T-cell (primary cell): ENCODE data around the gene MYOM1. TPM values are rescaled to one million over a fixed set of nuclear protein-coding genes. Genes with fewer than 3 reads are reported as not detected.
A peak's percentile ranks its signal among the peaks of the same experiment; 100 is the strongest.

ENCODE experiments used
- ATAC-seq, 4 experiments: fragments of 200-7000 bp in 3 of 4; fragments of 150-1000 bp in 1 of 4; cut with Tn5 transposase; replicated peaks in 1 of 4; 1 replicate in 3 of 4; 2 replicates in 1 of 4; pipeline ENCODE4 v1.10.0; 2021; ENCODE audit warnings: moderate library complexity in 3 of 4, mild to moderate bottlenecking in 2 of 4, moderate number of reproducible peaks in 1 of 4
- CTCF ChIA-PET, 2 donors: fragments of 300-600 bp; sonication (Branson Sonifier 250); formaldehyde crosslinking; loops; one replicate each; lab custom pipeline; 2022; ENCODE audit warnings: antibody characterized with exemption in 2 of 2; lab: Charles Lee
- POLR2A ChIA-PET, 2 donors: fragments of 300-600 bp; sonication (Branson Sonifier 250); formaldehyde crosslinking; loops; one replicate each; lab custom pipeline; 2022; ENCODE audit warnings: antibody characterized with exemption in 2 of 2; lab: Charles Lee
- DNase-seq, 35 experiments: peaks; one replicate each; pipeline versions ENCODE4 v3.0.0 to v3.0.0-alpha.2; 2013 to 2023
- H3K27ac ChIP-seq: one replicate; pipeline ENCODE4 v1.5.1; 2013; ENCODE audit warnings: low read length
- H3K27me3 ChIP-seq, 2 experiments: replicated peaks in 1 of 2; 1 replicate in 1 of 2; 2 replicates in 1 of 2; pipeline versions ENCODE4 v1.6.1 to v1.7.0; 2013; ENCODE audit warnings: low read length in 1 of 2, mixed read lengths in 1 of 2; ENCODE audit not compliant: control insufficient read depth in 2 of 2, insufficient read depth in 2 of 2; ENCODE audit errors: extremely low read depth in 1 of 2
- H3K36me3 ChIP-seq, 2 donors: 1 replicate in 1 of 2; 2 replicates in 1 of 2; pipeline versions ENCODE4 v1.6.1 to v1.7.0; 2013; ENCODE audit warnings: low read length in 1 of 2; ENCODE audit not compliant: control insufficient read depth in 2 of 2, insufficient read depth in 1 of 2; ENCODE audit errors: extremely low read depth in 1 of 2
- H3K4me1 ChIP-seq, 2 experiments: 1 replicate in 1 of 2; 2 replicates in 1 of 2; pipeline versions ENCODE4 v1.6.1 to v1.7.0; 2013; ENCODE audit warnings: low read length in 2 of 2, mixed read lengths in 1 of 2; ENCODE audit not compliant: insufficient read depth in 2 of 2, control insufficient read depth in 1 of 2; ENCODE audit errors: extremely low read depth in 1 of 2
- H3K4me3 ChIP-seq, 2 donors: 1 replicate in 1 of 2; 2 replicates in 1 of 2; pipeline versions ENCODE4 v1.5.1 to v1.7.0; 2013; ENCODE audit warnings: mild to moderate bottlenecking in 2 of 2, low read length in 1 of 2, moderate library complexity in 1 of 2; ENCODE audit not compliant: control insufficient read depth in 1 of 2; ENCODE audit errors: extremely low read depth in 1 of 2
- H3K9me3 ChIP-seq: 2 replicates; pipeline ENCODE4 v1.7.0; 2013
- H3K27ac Mint-ChIP-seq, 2 donors: one replicate each; pipeline ENCODE4 v1.8.0; 2020 to 2021; ENCODE audit warnings: mild to moderate bottlenecking in 2 of 2, mixed read lengths in 2 of 2
- H3K27me3 Mint-ChIP-seq, 2 donors: one replicate each; pipeline ENCODE4 v1.8.0; 2021 to 2022; ENCODE audit warnings: mixed read lengths in 2 of 2
- H3K36me3 Mint-ChIP-seq: one replicate; pipeline ENCODE4 v1.8.0; 2021; ENCODE audit warnings: mixed read lengths
- H3K4me1 Mint-ChIP-seq, 3 donors: one replicate each; pipeline ENCODE4 v1.8.0; 2020 to 2022; ENCODE audit warnings: mixed read lengths in 3 of 3, mild to moderate bottlenecking in 1 of 3
- H3K4me3 Mint-ChIP-seq, 3 donors: one replicate each; pipeline ENCODE4 v1.8.0; 2020 to 2022; ENCODE audit warnings: mild to moderate bottlenecking in 3 of 3, mixed read lengths in 3 of 3, moderate library complexity in 3 of 3
- H3K9me3 Mint-ChIP-seq, 3 donors: one replicate each; pipeline ENCODE4 v1.8.0; 2020 to 2022; ENCODE audit warnings: mixed read lengths in 3 of 3
- WGBS: methylation state at CpG from one replicate; pipeline ENCODE4 v1.1.5; 2013; ENCODE audit warnings: missing lambda C conversion rate; ENCODE audit not compliant: insufficient coverage; 5-methylcytosine and 5-hydroxymethylcytosine counted together
- total RNA-seq, 35 experiments: library from RNA in 6 of 35; stranded (reverse) in 6 of 35; fragments of 120-200 nt in 1 of 35; gene quantifications; one replicate each; pipeline versions ENCODE4 v1.2.1 to v1.2.4 and lab custom pipeline; 2013 to 2026

The MYOM1 gene
- total RNA-seq, 5 donors from 2014 or later (not counting 1 experiment from before 2014, with no cell fraction given), result 0.98 to 7.0 (median 1.9) TPM

- peaks cover 24 to 38% (median 28%) of the 10 kb centered on the region in 3 donors for H3K4me1 Mint-ChIP-seq
- H3K4me1 ChIP-seq, result peaks cover 9 to 19% of the 10 kb centered on the region in 2 experiments
- ATAC-seq, result no peak
Observed at GRCh38 chr18:3092727-3093126, 127.0 kb downstream of the MYOM1 start.

GRCh38 chr18:3089579-3089978, 130.2 kb downstream of the MYOM1 start:
- no peaks in the 10 kb centered on the region for H3K9me3 ChIP-seq
- H3K36me3 ChIP-seq, result no peaks in the 10 kb centered on the region
- DNase-seq, result no peak
- peaks cover 2 to 10% of the 10 kb centered on the region in 2 experiments for H3K4me1 ChIP-seq
- WGBS, result no CpG with 5 or more reads among the region's 3 CpGs
- Mint-ChIP-seq H3K4me1 (peaks cover 10 to 17% (median 10%) of the 10 kb centered on the region in 3 donors), H3K36me3 (no peaks in the 10 kb centered on the region), H3K9me3 (no peaks in the 10 kb centered on the region), H3K27me3 (no peaks in the 10 kb centered on the region), H3K27ac (no peak overlapping the region), H3K4me3 (no peak overlapping the region)
- CTCF ChIA-PET, result interaction anchor here (0.9 to 1.3 kb wide), 2 partner anchors 27 to 39 kb away, joined by 3 read pairs; no protein-coding TSS in a partner anchor
- H3K27ac ChIP-seq, result no peak overlapping the region
- no peak for ATAC-seq
- no peaks in the 10 kb centered on the region for H3K27me3 ChIP-seq
- POLR2A ChIA-PET, result interaction anchor here (0.5 to 0.6 kb wide), 3 partner anchors 35 to 313 kb away, joined by 4 to 9 read pairs (median 5); no protein-coding TSS in a partner anchor
- H3K4me3 ChIP-seq, result no peak overlapping the region

More at GRCh38 chr18:3092727-3093126, 127.0 kb downstream of the MYOM1 start:
- no peak overlapping the region for H3K4me3 Mint-ChIP-seq
- no peaks in the 10 kb centered on the region for H3K27me3 Mint-ChIP-seq
- CTCF ChIA-PET, result no interaction called here
- H3K9me3 ChIP-seq, result no peaks in the 10 kb centered on the region
- no peak overlapping the region for H3K27ac ChIP-seq
- WGBS, result no CpG with 5 or more reads among the region's 7 CpGs
- DNase-seq, result no peak
- POLR2A ChIA-PET, result no interaction called here
- H3K36me3 Mint-ChIP-seq, result no peaks in the 10 kb centered on the region
- no peaks in the 10 kb centered on the region for H3K9me3 Mint-ChIP-seq
- no peaks in the 10 kb centered on the region for H3K36me3 ChIP-seq
- no peak overlapping the region for H3K27ac Mint-ChIP-seq
- no peak overlapping the region for H3K4me3 ChIP-seq
- no peaks in the 10 kb centered on the region for H3K27me3 ChIP-seq

- no peak overlapping the region for H3K4me3 ChIP-seq
- ChIA-PET CTCF (no interaction called here), POLR2A (interaction anchor here in 1 of 2 donors (0.6 kb wide), 1 partner anchor 258 kb away, joined by 6 read pairs; no protein-coding TSS in a partner anchor)
- no CpG with 5 or more reads among the region's 3 CpGs for WGBS
- ATAC-seq (peak in 1 of 4 experiments; percentile 13), DNase-seq (no peak)
- peaks cover 2 to 10% of the 10 kb centered on the region in 2 experiments for H3K4me1 ChIP-seq
- no peaks in the 10 kb centered on the region for H3K27me3 ChIP-seq
- Mint-ChIP-seq H3K27ac (no peak overlapping the region), H3K4me3 (peak overlapping the region in 1 of 3 donors; percentile 48), H3K27me3 (no peaks in the 10 kb centered on the region), H3K36me3 (no peaks in the 10 kb centered on the region), H3K4me1 (peaks cover 10 to 17% (median 10%) of the 10 kb centered on the region in 3 donors), H3K9me3 (no peaks in the 10 kb centered on the region)
- no peak overlapping the region for H3K27ac ChIP-seq
- H3K36me3 ChIP-seq, result no peaks in the 10 kb centered on the region
- H3K9me3 ChIP-seq, result no peaks in the 10 kb centered on the region
Observed at GRCh38 chr18:3088449-3088848, 131.3 kb downstream of the MYOM1 start.

GRCh38 chr18:3086871-3087270, 132.9 kb downstream of the MYOM1 start:
- WGBS, result 84% methylated on average over 3 of the region's 4 CpGs
- POLR2A ChIA-PET, result no interaction called here

GRCh38 chr18:3085612-3086011, 134.2 kb downstream of the MYOM1 start:
- ATAC-seq, result no peak
- Mint-ChIP-seq H3K9me3 (no peaks in the 10 kb centered on the region), H3K27me3 (no peaks in the 10 kb centered on the region), H3K4me1 (peaks cover 10 to 17% (median 10%) of the 10 kb centered on the region in 3 donors), H3K27ac (no peak overlapping the region), H3K4me3 (no peak overlapping the region), H3K36me3 (no peaks in the 10 kb centered on the region)
- CTCF ChIA-PET, result no interaction called here
- Histone ChIP-seq H3K27ac (no peak overlapping the region), H3K9me3 (no peaks in the 10 kb centered on the region), H3K36me3 (no peaks in the 10 kb centered on the region), H3K27me3 (no peaks in the 10 kb centered on the region), H3K4me3 (no peak overlapping the region), H3K4me1 (peaks cover 2 to 10% of the 10 kb centered on the region in 2 experiments)
- POLR2A ChIA-PET, result interaction anchor here in 1 of 2 donors (0.6 kb wide), 1 partner anchor 311 kb away, joined by 9 read pairs; no protein-coding TSS in a partner anchor
- WGBS, result no CpG with 5 or more reads among the region's 1 CpG
- DNase-seq, result no peak

More at GRCh38 chr18:3086871-3087270, 132.9 kb downstream of the MYOM1 start:
- peaks cover 2 to 10% of the 10 kb centered on the region in 2 experiments for H3K4me1 ChIP-seq
- DNase-seq (no peak), ATAC-seq (no peak)
- Mint-ChIP-seq H3K4me1 (peaks cover 10 to 17% (median 10%) of the 10 kb centered on the region in 3 donors), H3K9me3 (no peaks in the 10 kb centered on the region), H3K36me3 (no peaks in the 10 kb centered on the region), H3K4me3 (no peak overlapping the region), H3K27me3 (no peaks in the 10 kb centered on the region), H3K27ac (no peak overlapping the region)
- H3K9me3 ChIP-seq, result no peaks in the 10 kb centered on the region
- H3K4me3 ChIP-seq, result no peak overlapping the region
- H3K27me3 ChIP-seq, result no peaks in the 10 kb centered on the region
- no peaks in the 10 kb centered on the region for H3K36me3 ChIP-seq
- CTCF ChIA-PET, result interaction anchor here in 1 of 2 donors (0.7 kb wide), 1 partner anchor 110 kb away, joined by 3 read pairs; no protein-coding TSS in a partner anchor
- no peak overlapping the region for H3K27ac ChIP-seq

- Mint-ChIP-seq H3K36me3 (no peaks in the 10 kb centered on the region), H3K9me3 (no peaks in the 10 kb centered on the region), H3K27me3 (no peaks in the 10 kb centered on the region), H3K4me3 (no peak overlapping the region), H3K4me1 (peaks cover 10 to 17% (median 10%) of the 10 kb centered on the region in 3 donors), H3K27ac (no peak overlapping the region)
- Histone ChIP-seq H3K9me3 (no peaks in the 10 kb centered on the region), H3K27me3 (no peaks in the 10 kb centered on the region), H3K4me1 (peaks cover 2 to 10% of the 10 kb centered on the region in 2 experiments), H3K36me3 (no peaks in the 10 kb centered on the region), H3K27ac (no peak overlapping the region), H3K4me3 (no peak overlapping the region)
- DNase-seq (no peak), ATAC-seq (no peak)
- no CpG with 5 or more reads among the region's 3 CpGs for WGBS
- ChIA-PET POLR2A (interaction anchor here in 1 of 2 donors (0.6 kb wide), 1 partner anchor 35 kb away, joined by 4 read pairs; no protein-coding TSS in a partner anchor), CTCF (no interaction called here)
Observed at GRCh38 chr18:3084206-3084605, 135.6 kb downstream of the MYOM1 start.
